Esophagus muscularis mucosa (tissue), 4 donors: Measurements from ENCODE around the gene TMF1.

Experiments used
- CTCF ChIP-seq, 3 experiments: fragments of 200-600 bp in 2 of 3; fragments of 450-650 bp in 1 of 3; sonication (generic) in 2 of 3; IDR thresholded peaks; one replicate each; pipeline ENCODE4 v1.5.1; 2017 to 2019; ENCODE audit warnings: antibody characterized with exemption in 3 of 3, mild to moderate bottlenecking in 2 of 3, moderate library complexity in 1 of 3
- EP300 ChIP-seq: sonication (generic); formaldehyde crosslinking; IDR thresholded peaks from one replicate; pipeline ENCODE4 v1.6.1; 2017; ENCODE audit warnings: antibody characterized with exemption
- POLR2A ChIP-seq: fragments of 450-650 bp; IDR thresholded peaks from one replicate; pipeline ENCODE4 v1.6.1; 2017; ENCODE audit warnings: antibody characterized with exemption, moderate library complexity, mild to moderate bottlenecking, low read depth
- POLR2AphosphoS5 ChIP-seq, 2 donors: sonication (generic); formaldehyde crosslinking; IDR thresholded peaks; one replicate each; pipeline ENCODE4 v1.6.1; 2017; ENCODE audit warnings: antibody characterized with exemption in 2 of 2

- TF ChIP-seq CTCF (IDR thresholded peaks at IDR 0.05) (no peak), POLR2A (no peak), EP300 (no peak), POLR2AphosphoS5 (IDR thresholded peaks at IDR 0.05) (no peak)
These were observed 52.5 kb downstream of the TMF1 start for GRCh38 chr3:68999605-69000004.
